ENCODE data around the gene LRRC75B. TPM values are rescaled to one million over a fixed set of nuclear protein-coding genes. Genes with fewer than 3 reads are reported as not detected.

Gene LRRC75B
- total and polyA plus RNA-seq, 2 donors (not counting 3 experiments of a cell fraction or from before 2014, with no cell fraction given): 8.9 to 15.0 TPM

- Histone ChIP-seq H3K9ac (replicated peaks; ENCODE audit: extremely low read depth, insufficient read depth, low read length) (no peak overlapping the region), H3K27ac (ENCODE audit: insufficient read depth, low read depth, low read length) (no peak overlapping the region), H3K36me3 (ENCODE audit: control insufficient read depth in 2 of 2, extremely low read depth in 1 of 2, insufficient read depth in 2 of 2, low read length in 2 of 2) (peaks cover 0 to 3% of the 10 kb centered on the region in 2 experiments), H3K79me2 (ENCODE audit: control insufficient read depth, insufficient read depth, low read length) (no peaks in the 10 kb centered on the region), H3K9me1 (replicated peaks; ENCODE audit: control insufficient read depth, extremely low read depth, insufficient read depth, low read length) (no peaks in the 10 kb centered on the region), H3K4me2 (ENCODE audit: insufficient read depth, low read length) (no peak overlapping the region), H3K4me1 (ENCODE audit: control insufficient read depth, extremely low read depth, insufficient read depth, low read length) (no peaks in the 10 kb centered on the region), H3K9me3 (replicated peaks; ENCODE audit: control insufficient read depth, insufficient read depth, low read length) (no peaks in the 10 kb centered on the region), H4K20me1 (replicated peaks; ENCODE audit: control insufficient read depth, extremely low read depth, insufficient read depth, low read length) (no peaks in the 10 kb centered on the region), H2AFZ (ENCODE audit: low read depth, low read length) (no peak overlapping the region), H3K4me3 (replicated peaks in 1 of 3; ENCODE audit: insufficient read depth in 1 of 3, low read depth in 1 of 3, low read length in 3 of 3) (no peak overlapping the region), H3K27me3 (ENCODE audit: control insufficient read depth in 2 of 2, insufficient read depth in 2 of 2, low read length in 2 of 2) (no peaks in the 10 kb centered on the region)
- no TSS peak for BruUV-seq (replicated peaks)
- TF ChIP-seq GATA2 (IDR thresholded peaks at IDR 0.05; ENCODE audit: insufficient read depth, insufficient read length, low read depth, low read length) (no peak), POLR2A (IDR thresholded peaks at IDR 0.05; ENCODE audit: low read depth, low read length) (no peak), CTCF (IDR thresholded peaks at IDR 0.05; ENCODE audit: extremely low read depth in 1 of 2, insufficient read depth in 1 of 2, low read depth in 1 of 2, low read length in 2 of 2) (no peak), EZH2 (IDR thresholded peaks at IDR 0.05; ENCODE audit: borderline replicate concordance, low read depth, low read length, severe bottlenecking) (no peak), POLR2AphosphoS5 (IDR thresholded peaks at IDR 0.05; ENCODE audit: insufficient read depth, low read depth, low read length) (no peak), JUN (IDR thresholded peaks at IDR 0.05; ENCODE audit: borderline replicate concordance, insufficient read depth, insufficient read length, low read depth) (no peak)
- DNase-seq (ENCODE audit: low read depth, low spot score) (no peak), FAIRE-seq (no peak)
- intact Hi-C loops (cut with micrococcal nuclease) (no loop called here), dilution Hi-C loops (cut with MboI; ENCODE audit: extremely low pct_ligation_motif_present, low sequenced_read_pairs) (no loop called here)
- POLR2A ChIA-PET: interaction anchor here (0.6 kb wide), 1 partner anchor 9 kb away, joined by 4 read pairs; no protein-coding TSS in a partner anchor
- CTCF ChIA-PET: interaction anchor here (2.2 kb wide), 1 partner anchor 187 kb away, joined by 7 read pairs; no protein-coding TSS in a partner anchor
Observed at GRCh38 chr22:24584871-24585411, 7.9 kb downstream of the LRRC75B start.
